PC-3 (cell line): ENCODE data around the gene CFL2. TPM values are rescaled to one million over a fixed set of nuclear protein-coding genes. Genes with fewer than 3 reads are reported as not detected.

Source experiments
- ATAC-seq: fragments of 200-7000 bp; cut with Tn5 transposase; 2 replicates; pipeline ENCODE4 v1.9.1; 2020; ENCODE audit warnings: mild to moderate bottlenecking, moderate library complexity
- BruUV-seq: library from RNA; stranded (reverse); fragments of 400-500 nt; replicated peaks from 2 replicates; lab custom pipeline; 2021; lab: Mats Ljungman, UMichigan
- CTCF ChIA-PET: fragments of 300-600 bp; sonication (Branson Sonifier 250); formaldehyde crosslinking; loops from one replicate; lab custom pipeline; 2022; ENCODE audit warnings: antibody characterized with exemption; lab: Charles Lee
- POLR2A ChIA-PET: fragments of 300-600 bp; sonication (Branson Sonifier 250); formaldehyde crosslinking; loops from one replicate; lab custom pipeline; 2022; ENCODE audit warnings: antibody characterized with exemption; ENCODE audit not compliant: unreplicated experiment; lab: Charles Lee
- DNase-seq: peaks from one replicate; pipeline ENCODE4 v3.0.0-alpha.2; 2015
- H2AFZ ChIP-seq: fragments of 300-600 bp; sonication (generic); 2 replicates; pipeline ENCODE4 v1.6.0; 2016; ENCODE audit warnings: antibody characterized with exemption, low read length
- H3F3A ChIP-seq: fragments of 300-600 bp; sonication (generic); one replicate; pipeline ENCODE4 v1.6.0; 2017; ENCODE audit warnings: antibody characterized with exemption, low read length, control low read depth, mild to moderate bottlenecking; ENCODE audit not compliant: unreplicated experiment
- H3K27ac ChIP-seq: fragments of 300-600 bp; sonication (generic); 2 replicates; pipeline ENCODE4 v1.5.1; 2016; ENCODE audit warnings: mild to moderate bottlenecking, low read length
- H3K27me3 ChIP-seq: fragments of 300-600 bp; sonication (generic); 2 replicates; pipeline ENCODE4 v1.6.1; 2016; ENCODE audit warnings: low read length, mixed read lengths
- H3K36me3 ChIP-seq: fragments of 300-600 bp; sonication (generic); 2 replicates; pipeline ENCODE4 v1.6.1; 2016; ENCODE audit warnings: low read depth, mixed run types, low read length, mixed read lengths
- H3K4me1 ChIP-seq: fragments of 300-600 bp; sonication (generic); 2 replicates; pipeline ENCODE4 v1.5.1; 2016; ENCODE audit warnings: low read length; ENCODE audit not compliant: insufficient read depth
- H3K4me2 ChIP-seq: fragments of 300-600 bp; sonication (generic); 2 replicates; pipeline ENCODE4 v1.6.0; 2016; ENCODE audit warnings: low read length
- H3K4me3 ChIP-seq: fragments of 300-600 bp; sonication (generic); 2 replicates; pipeline ENCODE4 v1.5.1; 2016; ENCODE audit warnings: mild to moderate bottlenecking, low read length, mixed read lengths
- H3K79me2 ChIP-seq: fragments of 300-600 bp; sonication (generic); 2 replicates; pipeline ENCODE4 v1.6.1; 2017; ENCODE audit warnings: low read length, mixed read lengths
- H3K9ac ChIP-seq: fragments of 300-600 bp; sonication (generic); 2 replicates; pipeline ENCODE4 v1.6.0; 2016; ENCODE audit warnings: mild to moderate bottlenecking, low read length
- H3K9me2 ChIP-seq: fragments of 300-600 bp; sonication (generic); replicated peaks from 2 replicates; pipeline ENCODE4 v1.6.1; 2016; ENCODE audit warnings: mixed run types, low read length, mixed read lengths
- H3K9me3 ChIP-seq: fragments of 300-600 bp; sonication (generic); 2 replicates; pipeline ENCODE4 v1.6.1; 2016; ENCODE audit warnings: low read length, mixed read lengths
- H4K20me1 ChIP-seq: fragments of 300-600 bp; sonication (generic); 2 replicates; pipeline ENCODE4 v1.6.1; 2016; ENCODE audit warnings: low read length, mixed read lengths
- EZH2 ChIP-seq: fragments of 300-600 bp; sonication (generic); IDR thresholded peaks from one replicate; pipeline ENCODE4 v1.6.1; 2017; ENCODE audit warnings: antibody characterized with exemption, mild to moderate bottlenecking, low read length; ENCODE audit not compliant: unreplicated experiment
- EZH2phosphoT487 ChIP-seq: fragments of 300-600 bp; sonication (generic); IDR thresholded peaks from 2 replicates; pipeline ENCODE4 v1.6.1; 2018; ENCODE audit warnings: mild to moderate bottlenecking, antibody characterized with exemption, low read length, borderline replicate concordance
- intact Hi-C: fragments of 100-400 bp; cut with micrococcal nuclease; formaldehyde crosslinking; loops from 2 replicates; pipeline ENCODE4 v1.9.0; 2023
- total RNA-seq: library from RNA; depleted of rRNA; stranded (reverse); fragments of >200 nt; gene quantifications from 2 replicates; pipeline ENCODE4 v1.2.3, GENCODE V29; 2014
- TF ChIP-seq, protein P1 (sequence below): fragments of 300-600 bp; sonication (generic); conservative IDR thresholded peaks from 2 replicates; pipeline ENCODE4 v1.5.1; 2017; ENCODE audit warnings: antibody characterized with exemption, low read depth, mild to moderate bottlenecking, low read length

The CFL2 gene
- total RNA-seq, 1 experiment from 2014 or later: 88.4 TPM

DNA sequence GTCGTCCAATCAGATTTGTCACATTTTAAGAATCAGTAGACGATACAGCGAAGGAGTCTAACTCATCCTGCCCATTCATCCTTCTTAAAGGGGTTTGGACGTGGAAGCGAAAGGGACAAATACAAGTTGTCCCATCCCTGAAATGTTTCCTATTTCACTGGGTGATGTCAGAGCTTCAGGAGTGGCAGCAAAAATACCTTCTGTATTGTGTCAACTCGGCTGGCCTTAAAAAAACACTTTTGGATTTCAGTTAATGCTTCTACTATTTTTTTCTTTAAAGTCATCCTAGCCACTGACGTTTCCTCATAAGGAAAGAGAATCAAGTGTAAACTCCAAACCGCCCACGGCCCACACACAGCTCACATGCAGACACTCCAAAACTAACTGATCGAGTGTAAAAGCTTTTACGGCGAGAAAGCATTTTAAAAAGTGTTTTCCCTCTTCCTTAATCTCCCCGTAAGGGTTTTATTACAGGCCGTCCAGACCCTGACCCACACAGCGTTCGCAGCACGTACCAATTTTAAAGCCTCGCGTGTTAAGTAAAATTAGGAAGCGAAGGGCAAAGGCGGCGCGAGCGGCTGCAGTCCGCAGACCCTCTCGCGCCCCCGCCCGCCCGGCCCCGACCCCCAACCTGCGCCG lies 593 bp downstream of the CFL2 start:
- CTCF ChIA-PET: interaction anchor here (1.2 kb wide), 1 partner anchor 9 kb away, joined by 4 read pairs; no protein-coding TSS in a partner anchor
- peak overlapping the region; percentile 84 for H3K9ac ChIP-seq
- no peaks in the 10 kb centered on the region for H3K9me3 ChIP-seq
- ATAC-seq: peak; percentile 41
- H3K4me3 ChIP-seq: peak overlapping the region; percentile 89
- peak overlapping the region; percentile 51 for H3K27ac ChIP-seq
- H3K36me3 ChIP-seq: peaks cover 8% of the 10 kb centered on the region; the same call in 1 of the 2 replicates
- H3K9me2 ChIP-seq: no peaks in the 10 kb centered on the region
- no peaks in the 10 kb centered on the region for H3K27me3 ChIP-seq
- peaks cover 36% of the 10 kb centered on the region for H3K79me2 ChIP-seq
- peak overlapping the region; percentile 78 for H3K4me2 ChIP-seq
- no peaks in the 10 kb centered on the region for H3F3A ChIP-seq
- peaks cover 33% of the 10 kb centered on the region for H3K4me1 ChIP-seq
- DNase-seq: peak; percentile 68
- POLR2A ChIA-PET: interaction anchor here (0.6 to 2.2 kb wide), 2 partner anchors 14 to 446 kb away, joined by 6 to 17 read pairs; no protein-coding TSS in a partner anchor
- intact Hi-C loops: loop anchor here (1.0 kb wide), 1 partner anchor 13 kb away; no protein-coding TSS in a partner anchor
- peaks cover 5% of the 10 kb centered on the region; the same call in 1 of the 2 replicates for H4K20me1 ChIP-seq
- H2AFZ ChIP-seq: peak overlapping the region; percentile 84
- TF ChIP-seq EZH2 (no peak), EZH2phosphoT487 (no peak)
- TF ChIP-seq, protein P1, sequence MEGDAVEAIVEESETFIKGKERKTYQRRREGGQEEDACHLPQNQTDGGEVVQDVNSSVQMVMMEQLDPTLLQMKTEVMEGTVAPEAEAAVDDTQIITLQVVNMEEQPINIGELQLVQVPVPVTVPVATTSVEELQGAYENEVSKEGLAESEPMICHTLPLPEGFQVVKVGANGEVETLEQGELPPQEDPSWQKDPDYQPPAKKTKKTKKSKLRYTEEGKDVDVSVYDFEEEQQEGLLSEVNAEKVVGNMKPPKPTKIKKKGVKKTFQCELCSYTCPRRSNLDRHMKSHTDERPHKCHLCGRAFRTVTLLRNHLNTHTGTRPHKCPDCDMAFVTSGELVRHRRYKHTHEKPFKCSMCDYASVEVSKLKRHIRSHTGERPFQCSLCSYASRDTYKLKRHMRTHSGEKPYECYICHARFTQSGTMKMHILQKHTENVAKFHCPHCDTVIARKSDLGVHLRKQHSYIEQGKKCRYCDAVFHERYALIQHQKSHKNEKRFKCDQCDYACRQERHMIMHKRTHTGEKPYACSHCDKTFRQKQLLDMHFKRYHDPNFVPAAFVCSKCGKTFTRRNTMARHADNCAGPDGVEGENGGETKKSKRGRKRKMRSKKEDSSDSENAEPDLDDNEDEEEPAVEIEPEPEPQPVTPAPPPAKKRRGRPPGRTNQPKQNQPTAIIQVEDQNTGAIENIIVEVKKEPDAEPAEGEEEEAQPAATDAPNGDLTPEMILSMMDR: no peak
- BruUV-seq: TSS peak; percentile 66

DNA sequence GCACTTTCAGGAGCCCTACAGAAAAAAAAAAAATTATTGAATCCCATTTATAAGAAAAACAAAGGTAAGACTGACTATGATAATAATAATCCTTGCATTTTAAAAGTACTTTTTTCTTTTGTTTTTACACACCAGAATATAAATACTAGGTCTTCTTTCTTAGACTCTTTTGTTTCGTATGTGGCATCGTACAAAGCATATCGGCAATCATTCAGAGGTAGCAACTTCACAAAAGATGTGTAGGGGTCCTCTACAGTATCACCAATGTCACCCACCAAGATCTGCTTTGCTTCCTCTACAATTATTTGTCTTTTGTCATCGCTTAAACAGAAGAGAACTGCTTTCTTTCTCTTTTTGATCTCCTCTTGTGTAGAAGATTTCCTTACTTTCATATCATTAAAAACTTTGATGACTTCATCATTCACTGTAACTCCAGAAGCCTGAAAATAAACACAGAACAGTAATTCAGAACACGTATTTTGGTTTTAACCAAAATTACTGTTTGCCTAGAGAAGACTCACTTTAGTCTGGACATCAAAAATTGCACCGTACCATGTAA lies 1.2 kb downstream of the CFL2 start:
- Histone ChIP-seq H3K27me3 (no peaks in the 10 kb centered on the region), H3K9me3 (no peaks in the 10 kb centered on the region), H4K20me1 (peaks cover 5% of the 10 kb centered on the region; the same call in 1 of the 2 replicates), H3K27ac (peak overlapping the region; percentile 51; the same call in 1 of the 2 replicates), H3K36me3 (peaks cover 8% of the 10 kb centered on the region; the same call in 1 of the 2 replicates), H3F3A (no peaks in the 10 kb centered on the region), H3K4me2 (peak overlapping the region; percentile 78), H3K79me2 (peaks cover 36% of the 10 kb centered on the region), H3K9me2 (no peaks in the 10 kb centered on the region), H2AFZ (peak overlapping the region; percentile 84), H3K4me3 (peak overlapping the region; percentile 89), H3K9ac (peak overlapping the region; percentile 84), H3K4me1 (peaks cover 33% of the 10 kb centered on the region)
- DNase-seq (no peak), ATAC-seq (no peak)
- BruUV-seq: no TSS peak
- ChIA-PET POLR2A (interaction anchor here (2.2 kb wide), 1 partner anchor 13 kb away, joined by 17 read pairs; no protein-coding TSS in a partner anchor), CTCF (interaction anchor here (0.6 to 1.2 kb wide), 2 partner anchors 10 to 381 kb away, joined by 3 to 4 read pairs; no protein-coding TSS in a partner anchor)
- intact Hi-C loops: loop anchor here (1.0 kb wide), 1 partner anchor 13 kb away; no protein-coding TSS in a partner anchor
- no peak for TF ChIP-seq EZH2phosphoT487
- TF ChIP-seq EZH2: no peak
- TF ChIP-seq, protein P1: no peak
